T-helper 1 cell (primary cell): ENCODE measurements around the gene EVC.
A peak's percentile ranks its signal among the peaks of the same experiment; 100 is the strongest.
"Not testable (repeated sequence)": the region's sequence is repeated elsewhere in the genome, so short reads cannot be mapped to it uniquely, and the experiment has no call there.

Experiments
- DNase-seq, 5 donors: peaks; one replicate each; pipeline ENCODE4 v3.0.0-alpha.2; 2012 to 2020

The EVC gene

DNA sequence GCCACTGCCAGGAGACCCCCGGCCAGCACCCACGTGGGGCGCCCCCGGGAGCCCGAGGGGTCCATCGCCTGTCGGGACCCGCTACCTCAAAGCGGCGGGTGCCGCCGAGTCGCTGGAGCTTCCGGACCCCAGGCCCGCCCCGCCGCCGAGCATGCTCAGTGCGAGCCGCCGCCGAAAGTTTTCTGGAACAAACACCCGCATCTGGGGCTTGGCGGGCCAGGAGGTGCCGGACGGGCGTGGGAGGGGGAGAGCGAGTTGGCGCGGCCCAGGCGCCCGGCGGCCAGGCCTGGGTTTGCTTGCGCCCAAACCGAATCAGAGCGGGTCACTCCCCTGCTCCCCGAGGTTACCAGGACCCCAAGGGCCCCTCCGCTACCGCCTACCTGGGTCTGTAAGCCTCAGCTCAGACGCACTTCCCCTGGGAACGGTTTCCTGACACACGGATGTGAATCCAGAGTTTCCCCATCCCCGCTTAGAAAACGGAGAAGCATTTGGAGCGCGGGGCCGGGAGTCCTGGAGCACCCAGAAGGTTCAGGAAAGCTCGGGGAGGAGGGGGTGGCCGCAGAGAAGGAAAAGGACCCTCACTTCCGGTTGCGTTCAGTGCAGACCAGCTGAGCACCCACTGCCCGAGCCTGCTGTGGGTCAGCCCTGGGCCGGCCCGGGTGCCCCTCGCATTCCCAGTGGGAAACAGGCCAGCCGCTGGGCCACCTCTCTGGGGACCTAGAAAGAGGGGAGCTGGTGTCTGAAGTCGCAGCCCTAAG lies 2.4 kb upstream of the EVC start, which contains the start of gene EVC2:
Gene EVC2, minus strand, starts transcription at position 111 of the 758 bp plus-strand sequence. Its CDS starts 46 bp downstream, at position 65.
- peak in 1 of 5 donors; percentile 11 for DNase-seq

- DNase-seq, result no peak
Observed at GRCh38 chr4:5709207-5709575, 1.8 kb upstream of the EVC start.

DNA sequence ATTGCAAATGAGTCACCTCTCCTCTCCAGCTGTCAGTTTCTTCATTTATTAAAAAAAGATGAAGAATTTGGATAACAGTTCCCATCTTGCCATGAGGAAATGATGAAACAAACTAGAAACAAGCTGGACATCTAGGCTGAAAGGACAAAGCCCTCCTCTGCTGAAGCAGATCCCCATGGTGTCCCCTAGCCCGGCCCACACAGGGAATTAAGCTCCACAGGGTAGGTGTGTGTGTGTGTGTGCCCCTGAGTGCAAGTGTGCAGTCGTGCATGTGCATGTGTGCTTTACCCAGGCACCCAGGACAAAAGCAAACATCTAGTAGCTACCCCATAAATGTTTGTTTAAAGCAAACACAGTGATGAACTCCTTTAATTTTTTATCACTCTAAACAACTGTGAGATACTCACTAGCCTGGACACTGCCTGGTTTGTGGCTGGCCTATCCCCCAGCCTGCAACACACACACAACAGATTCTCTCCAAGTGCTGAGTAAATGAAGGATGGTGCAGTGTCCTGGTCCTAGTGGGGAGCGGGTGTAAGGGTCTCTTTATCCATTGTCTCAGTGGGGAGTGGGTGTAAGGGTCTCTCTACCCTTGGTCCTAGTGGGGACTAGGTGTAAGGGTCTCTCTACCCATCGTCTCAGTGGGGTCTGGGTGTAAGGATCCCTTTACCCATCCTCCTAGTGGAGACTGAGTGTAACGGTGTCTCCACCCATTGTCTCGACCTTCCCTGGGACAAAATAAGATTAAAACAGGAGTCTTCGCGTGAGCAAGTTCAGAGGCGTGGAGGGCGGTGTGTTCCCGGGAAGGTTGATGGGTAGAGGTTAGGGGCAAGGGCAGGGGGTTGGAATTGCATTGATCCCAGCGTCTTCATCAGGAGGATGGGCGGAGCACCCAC lies 688 bp upstream of the EVC start:
- no peak for DNase-seq

GRCh38 chr4:5711479-5712184 lies 631 bp downstream of the EVC start:
- no peak for DNase-seq

DNA sequence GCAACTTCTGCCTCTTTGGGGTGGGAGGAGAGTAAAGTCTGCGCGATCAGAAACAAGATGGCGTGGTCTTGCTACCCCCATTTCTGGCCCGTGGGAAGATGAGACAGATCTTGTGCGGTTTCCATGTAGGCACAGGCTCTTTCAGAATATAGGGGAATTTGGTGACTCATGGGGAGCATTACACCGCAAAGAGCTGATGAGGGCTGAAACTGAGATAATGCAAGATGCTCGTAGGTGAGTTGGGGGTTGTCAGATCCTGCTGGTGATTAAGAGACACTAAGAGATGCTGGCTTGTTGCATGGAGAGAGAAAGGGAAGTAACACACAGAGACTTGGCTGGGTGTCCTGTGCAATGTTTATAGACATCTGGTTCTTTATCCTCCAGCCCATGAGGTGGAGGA lies 1.5 kb downstream of the EVC start:
- peak in 1 of 5 donors; percentile 12 for DNase-seq

GRCh38 chr4:5712931-5713330 lies 1.9 kb downstream of the EVC start:
- DNase-seq, result no peak

DNA sequence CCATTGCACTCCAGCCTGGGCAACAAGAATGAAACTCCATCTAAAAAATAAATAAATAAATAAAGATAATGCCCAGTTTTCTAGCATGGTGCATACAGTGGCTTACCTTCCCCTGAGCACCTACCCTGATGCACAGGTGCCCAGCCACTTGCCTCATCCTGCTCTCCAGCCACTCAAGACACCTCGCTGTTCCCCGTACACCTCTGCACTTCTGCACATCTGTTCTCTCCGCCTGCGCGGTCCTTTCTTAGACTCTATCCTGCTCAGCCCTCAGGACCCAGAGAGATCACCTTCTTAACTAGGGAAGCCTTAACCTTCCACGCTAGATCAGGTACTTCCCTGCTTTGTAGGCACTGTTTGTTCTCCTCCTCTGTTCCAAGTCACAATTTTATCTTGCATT lies 2.9 kb downstream of the EVC start:
- DNase-seq, result no peak

DNA sequence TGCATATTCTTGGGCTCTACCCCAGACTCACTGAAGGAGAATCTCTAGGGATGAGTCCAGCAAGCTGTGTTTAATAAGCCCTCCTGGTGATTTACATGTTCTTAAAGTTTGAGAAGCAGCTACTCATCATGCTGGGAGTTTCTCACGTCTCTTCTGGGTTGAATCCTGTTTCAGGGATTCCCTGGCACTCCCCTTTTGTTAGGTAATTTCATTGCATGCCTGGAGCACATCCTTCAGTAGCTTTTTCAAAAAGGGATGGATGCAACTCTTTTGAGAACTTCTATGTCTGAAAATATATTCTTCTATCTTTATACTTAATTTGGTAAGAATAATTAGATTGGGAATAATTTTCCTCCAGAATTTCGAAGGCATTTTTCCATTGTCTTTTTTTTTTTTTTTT lies 4.4 kb downstream of the EVC start:
- no peak for DNase-seq

DNA sequence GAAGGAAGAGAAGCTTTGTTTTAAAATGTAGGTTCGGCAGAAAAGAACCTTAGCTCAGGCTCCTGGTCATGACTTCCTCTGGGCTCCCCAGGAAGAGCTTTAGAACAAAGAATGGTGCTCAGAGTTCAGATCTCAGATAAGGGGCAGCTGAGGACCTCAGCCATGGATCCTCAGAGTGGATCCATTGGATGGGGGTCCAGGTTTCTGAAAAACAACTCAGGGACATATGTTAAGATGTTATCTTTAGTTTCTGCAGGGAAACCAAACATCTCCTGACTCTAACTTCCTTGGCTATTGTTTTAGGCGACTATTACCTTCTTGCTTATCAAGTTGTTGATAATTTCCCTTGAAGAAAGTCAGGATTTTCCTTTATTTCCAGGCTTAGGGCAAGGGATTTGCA lies 5.4 kb downstream of the EVC start:
- no peak for DNase-seq

GRCh38 chr4:5717449-5718158 lies 6.6 kb downstream of the EVC start:
- no peak for DNase-seq

- no peak for DNase-seq
Observed at GRCh38 chr4:5718411-5718810, 7.4 kb downstream of the EVC start.

- DNase-seq, result no peak
Observed at GRCh38 chr4:5719350-5720055, 8.5 kb downstream of the EVC start.

DNA sequence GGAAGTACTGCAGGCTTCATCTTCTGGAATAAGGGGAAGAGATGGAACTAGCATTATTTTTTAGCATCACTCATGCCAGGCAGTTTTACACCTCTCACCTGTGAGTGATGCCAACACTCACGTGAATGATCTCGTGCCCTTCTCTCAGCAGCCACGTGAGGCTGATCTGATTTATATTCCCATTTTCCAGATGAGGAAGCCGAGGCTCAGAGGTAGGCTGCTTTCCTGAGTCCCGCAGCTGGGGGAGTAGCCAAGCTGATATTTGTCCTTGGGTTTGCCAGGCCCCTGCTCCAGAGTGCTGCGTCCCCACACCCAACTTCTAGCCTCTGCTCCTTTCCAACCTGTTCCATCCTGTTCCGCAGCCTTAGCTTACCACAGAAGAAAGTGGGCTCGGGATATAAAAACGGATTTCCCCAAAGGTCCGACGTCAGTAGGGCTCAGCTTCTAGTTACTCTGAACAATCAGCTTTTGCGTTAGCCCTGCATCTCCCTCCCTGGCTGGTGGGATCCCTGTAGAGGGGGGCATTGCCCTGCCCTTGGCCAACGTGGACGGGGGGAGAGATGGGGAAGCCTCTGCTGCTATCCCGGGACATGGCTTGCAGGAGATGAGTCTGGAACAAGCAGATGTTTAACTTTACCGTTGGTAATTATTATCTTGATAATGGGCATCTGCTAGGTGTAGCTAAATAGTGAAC lies 9.3 kb downstream of the EVC start:
- DNase-seq, result no peak

- DNase-seq, result no peak
Observed at GRCh38 chr4:5720980-5721379, 10.0 kb downstream of the EVC start.

DNA sequence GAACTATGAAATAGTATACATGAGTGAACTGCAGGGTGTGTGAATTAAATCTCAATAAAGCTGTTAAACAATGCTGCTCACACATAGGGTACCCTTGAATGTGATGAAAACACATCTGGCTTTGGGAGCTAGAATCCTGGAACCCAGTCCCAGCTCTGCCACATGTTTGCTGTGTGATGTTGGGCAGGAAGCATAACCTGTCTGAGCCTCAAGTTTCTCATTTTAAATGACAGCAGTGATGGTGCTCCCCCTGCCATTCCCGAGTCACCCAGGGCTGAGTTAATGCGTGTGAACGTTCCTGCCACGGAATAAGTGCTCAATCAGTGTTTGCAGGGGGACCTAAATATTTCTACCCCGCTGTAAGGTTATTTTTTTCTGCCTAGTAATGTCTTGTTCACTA lies 10.9 kb downstream of the EVC start:
- DNase-seq, result no peak

DNA sequence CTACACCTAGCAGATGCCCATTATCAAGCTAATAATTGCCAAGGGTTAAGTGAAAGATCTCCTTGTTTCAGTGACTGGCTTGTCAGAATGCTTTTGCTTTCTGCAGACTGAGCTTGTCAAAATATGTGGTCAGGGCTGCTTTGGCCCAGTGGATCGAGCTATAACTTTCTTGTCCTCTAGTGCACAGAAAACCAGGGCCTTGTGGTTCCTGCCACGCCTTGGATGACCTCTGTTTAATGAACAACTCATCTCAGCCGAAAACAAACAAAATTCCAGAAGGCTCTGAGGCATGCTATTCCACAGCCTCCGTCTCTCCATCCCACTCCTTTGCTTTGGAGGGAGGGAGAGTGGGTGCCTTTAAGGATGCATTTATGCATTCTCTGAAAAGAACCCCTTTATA lies 11.3 kb downstream of the EVC start:
- DNase-seq, result no peak

- no peak for DNase-seq
Observed at GRCh38 chr4:5724377-5724776, 13.4 kb downstream of the EVC start.

DNA sequence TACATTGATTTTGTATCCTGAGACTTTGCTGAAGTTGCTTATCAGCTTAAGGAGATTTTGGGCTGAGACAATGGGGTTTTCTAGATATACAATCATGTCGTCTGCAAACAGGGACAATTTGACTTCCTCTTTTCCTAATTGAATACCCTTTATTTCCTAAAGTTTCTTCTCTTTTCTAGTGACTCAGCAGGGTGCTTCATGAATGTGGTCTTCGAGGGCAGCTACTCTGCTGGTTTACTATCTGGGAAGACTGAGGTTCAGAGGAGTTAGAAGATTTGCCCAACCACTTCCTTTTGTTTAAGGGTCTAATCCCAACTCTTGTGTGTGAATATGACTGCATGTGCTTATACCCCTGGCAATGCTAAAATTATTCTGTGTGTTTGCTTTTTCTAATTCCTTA lies 17.4 kb downstream of the EVC start:
- DNase-seq, result not testable (repeated sequence)

GRCh38 chr4:5730436-5730835 lies 19.4 kb downstream of the EVC start:
- no peak for DNase-seq

- DNase-seq, result no peak
Observed at GRCh38 chr4:5730993-5731990, 20.3 kb downstream of the EVC start.
